K562 (cell line): ENCODE results near the gene EPHA4. TPM values are rescaled to one million over a fixed set of nuclear protein-coding genes. Genes with fewer than 3 reads are reported as not detected.

ENCODE experiments used
- ATAC-seq: fragments of 200-7000 bp; cut with Tn5 transposase; 3 replicates; pipeline ENCODE4 v1.9.1; 2020; ENCODE audit warnings: moderate library complexity
- BruUV-seq: library from RNA; stranded (reverse); fragments of 400-500 nt; replicated peaks from 2 replicates; lab custom pipeline; 2021; lab: Mats Ljungman, UMichigan
- CTCF ChIA-PET: fragments of 300-600 bp; formaldehyde crosslinking; extraction: SDS; loops from one replicate; lab custom pipeline; 2021; ENCODE audit warnings: low intra/inter-chr PET ratio; lab: Yijun Ruan, JAX
- POLR2A ChIA-PET: fragments of 300-600, 350-650 bp; sonication (Branson Sonifier 250); formaldehyde crosslinking; extraction: SDS; loops from one replicate; lab custom pipeline; 2021; ENCODE audit warnings: antibody characterized with exemption, inconsistent platforms; lab: Yijun Ruan, JAX
- DNase-seq, 4 experiments: peaks; one replicate each; pipeline versions ENCODE4 v3.0.0 to v3.0.0-alpha.2; 2011 to 2018; ENCODE audit warnings: low spot score in 3 of 4, mixed read lengths in 3 of 4; ENCODE audit errors: extremely low read depth in 1 of 4
- FAIRE-seq: peaks from 2 replicates; lab custom pipeline; 2011; peaks lifted over from hg19 to GRCh38; lab: Jason Lieb, UNC
- H2AFZ ChIP-seq: 2 replicates; pipeline ENCODE4 v1.6.0; 2011; ENCODE audit warnings: low read depth, low read length, control low read depth, inconsistent platforms
- H3K27ac ChIP-seq: fragments of 200-600 bp; 3 replicates; pipeline ENCODE4 v1.8.0; 2011; ENCODE audit warnings: low read depth, mild to moderate bottlenecking, control low read depth, inconsistent platforms, low read length, moderate library complexity, mixed read lengths; ENCODE audit errors: extremely low read depth
- H3K27me3 ChIP-seq, 2 experiments: fragments of 300-600 bp in 1 of 2; 2 replicates in 1 of 2; 3 replicates in 1 of 2; pipeline versions ENCODE4 v1.6.0 to v1.8.0; 2011; ENCODE audit warnings: inconsistent platforms in 2 of 2, low read length in 2 of 2, mild to moderate bottlenecking in 1 of 2, mixed read lengths in 1 of 2, moderate library complexity in 1 of 2; ENCODE audit not compliant: control insufficient read depth in 2 of 2, insufficient read depth in 2 of 2
- H3K36me3 ChIP-seq: fragments of 300-600 bp; 3 replicates; pipeline ENCODE4 v1.8.0; 2011; ENCODE audit warnings: mild to moderate bottlenecking, low read length, inconsistent platforms; ENCODE audit not compliant: control insufficient read depth, insufficient read depth
- H3K4me1 ChIP-seq, 2 experiments: fragments of 200-600 bp in 1 of 2; replicated peaks in 1 of 2; 2 replicates in 1 of 2; 3 replicates in 1 of 2; pipeline versions ENCODE4 v1.5.1 to v1.8.0; 2011; ENCODE audit warnings: inconsistent platforms in 2 of 2, low read length in 2 of 2, mild to moderate bottlenecking in 1 of 2, mixed read lengths in 1 of 2, moderate library complexity in 1 of 2; ENCODE audit not compliant: control insufficient read depth in 2 of 2, insufficient read depth in 2 of 2
- H3K4me2 ChIP-seq: 2 replicates; pipeline ENCODE4 v1.6.1; 2011; ENCODE audit warnings: low read length, control low read depth, inconsistent platforms, mixed read lengths; ENCODE audit not compliant: insufficient read depth
- H3K4me3 ChIP-seq: fragments of 200-600 bp; sonication (generic), shearing (Covaris generic); 2 replicates; pipeline ENCODE4 v1.5.1; 2016; ENCODE audit warnings: control low read depth, inconsistent platforms
- H3K79me2 ChIP-seq: fragments of 200-600 bp; 3 replicates; pipeline ENCODE4 v1.8.0; 2011; ENCODE audit warnings: low read length, inconsistent platforms; ENCODE audit not compliant: control insufficient read depth, insufficient read depth
- H3K9ac ChIP-seq, 2 experiments: 2 replicates each; pipeline versions ENCODE4 v1.6.0 to v1.6.1; 2011; ENCODE audit warnings: low read depth in 2 of 2, low read length in 2 of 2, control low read depth in 1 of 2, inconsistent platforms in 1 of 2, mild to moderate bottlenecking in 1 of 2, mixed read lengths in 1 of 2; ENCODE audit not compliant: insufficient read depth in 1 of 2
- H3K9me1 ChIP-seq: one replicate; pipeline ENCODE4 v1.6.0; 2011; ENCODE audit warnings: inconsistent platforms, mild to moderate bottlenecking, low read length, moderate library complexity; ENCODE audit not compliant: control insufficient read depth, insufficient read depth
- H3K9me3 ChIP-seq: replicated peaks from 2 replicates; pipeline ENCODE4 v1.5.1; 2011; ENCODE audit warnings: low read depth, low read length, inconsistent platforms; ENCODE audit not compliant: control insufficient read depth, insufficient read depth
- H4K20me1 ChIP-seq: replicated peaks from 2 replicates; pipeline ENCODE4 v1.6.1; 2011; ENCODE audit warnings: low read length, inconsistent platforms, mixed read lengths; ENCODE audit not compliant: control insufficient read depth, insufficient read depth
- ARID1B ChIP-seq: fragments of 450-650 bp; IDR thresholded peaks from 2 replicates; pipeline ENCODE4 v1.6.1; 2016; ENCODE audit warnings: antibody characterized with exemption, mild to moderate bottlenecking, inconsistent platforms
- GTF2A2 ChIP-seq: IDR thresholded peaks from 2 replicates; pipeline ENCODE4 v1.6.1; 2016; ENCODE audit warnings: mild to moderate bottlenecking, missing genetic modification characterization, missing compliant biosample characterization
- HINFP ChIP-seq: fragments of 450-650 bp; conservative IDR thresholded peaks from 2 replicates; pipeline ENCODE4 v1.6.1; 2016; ENCODE audit warnings: missing genetic modification characterization, low read depth, mild to moderate bottlenecking, control low read depth, missing compliant biosample characterization
- RBBP5 ChIP-seq: fragments of 200-600 bp; sonication (generic); IDR thresholded peaks from 2 replicates; pipeline ENCODE4 v1.6.1; 2012; ENCODE audit warnings: borderline replicate concordance, mild to moderate bottlenecking, low read length, control low read depth, inconsistent platforms; ENCODE audit not compliant: insufficient read depth, poor library complexity, severe bottlenecking
- RBM14 ChIP-seq: fragments of 200-400 bp; formaldehyde crosslinking; IDR thresholded peaks from 2 replicates; pipeline ENCODE4 v1.6.1; 2018; ENCODE audit warnings: low read depth, mild to moderate bottlenecking, low read length, moderate library complexity, borderline replicate concordance; ENCODE audit not compliant: insufficient read depth
- ZNF239 ChIP-seq: fragments of 250-450 bp; sonication (Bioruptor Pico); IDR thresholded peaks from 2 replicates; pipeline ENCODE4 v1.4.0; 2020; ENCODE audit warnings: mild to moderate bottlenecking
- WGBS: fragments of 100-300 bp; shearing (Covaris generic); methylation state at CpG from one replicate; pipeline ENCODE4 v1.1.6; 2016; ENCODE audit warnings: low coverage, mixed read lengths; ENCODE audit not compliant: insufficient coverage; ENCODE audit errors: missing lambda C conversion rate; 5-methylcytosine and 5-hydroxymethylcytosine counted together
- in situ Hi-C: fragments of 300-500 bp; cut with MboI; formaldehyde crosslinking; loops from 4 replicates; pipeline ENCODE4 v1.15.0; 2018; ENCODE audit warnings: inconsistent platforms, mixed read lengths
- intact Hi-C: fragments of 100-400 bp; cut with micrococcal nuclease; formaldehyde crosslinking; loops from 2 replicates; pipeline ENCODE4 v1.14.2; 2022
- polyA plus RNA-seq, 8 experiments: library from polyadenylated mRNA; depleted of rRNA in 4 of 8; stranded (reverse) in 5 of 8; unstranded in 3 of 8; fragments of >200 nt; fragmentation: Nextera tagmentation in 2 of 8; fragmentation: Illumina TruSeq in 1 of 8; extraction: Ambion mirVana in 2 of 8; extraction: Trizol in 1 of 8; gene quantifications; 2 replicates each; pipeline versions ENCODE4 v1.2.1 to v1.2.3, GENCODE V29; 2011 to 2014; ENCODE audit warnings: inconsistent platforms in 1 of 8, missing spikeins in 1 of 8
- total RNA-seq, 7 experiments: library from RNA; depleted of rRNA in 6 of 7; stranded (reverse); fragments of >200 nt in 6 of 7; fragmentation: Illumina TruSeq in 2 of 7; extraction: Trizol in 2 of 7; gene quantifications; 2 replicates each; pipeline versions ENCODE4 v1.2.1 to v1.2.3, GENCODE V29; 2011 to 2021; ENCODE audit warnings: low replicate concordance in 1 of 7
- TF ChIP-seq, protein P1 (sequence below): sonication (generic); formaldehyde crosslinking; IDR thresholded peaks from 2 replicates; pipeline ENCODE4 v1.4.0; 2020; ENCODE audit warnings: mild to moderate bottlenecking, missing genetic modification reagents
- TF ChIP-seq, protein P2 (sequence below): fragments of 250-450 bp; sonication (Bioruptor Pico); IDR thresholded peaks from 2 replicates; pipeline ENCODE4 v1.8.0; 2021; ENCODE audit warnings: mild to moderate bottlenecking, moderate library complexity

Gene EPHA4
- total and polyA plus RNA-seq, 9 of the 15 experiments (the other 6 are each of a cell fraction or from before 2014, with no cell fraction given) = 0.07 to 0.09 (median 0.07) TPM; not detected in 6

- TF ChIP-seq HINFP (tag) (no peak), RBBP5 (no peak), ZNF239 (CRISPR knock-in tag) (no peak), RBM14 (no peak)
- TF ChIP-seq, protein P1, sequence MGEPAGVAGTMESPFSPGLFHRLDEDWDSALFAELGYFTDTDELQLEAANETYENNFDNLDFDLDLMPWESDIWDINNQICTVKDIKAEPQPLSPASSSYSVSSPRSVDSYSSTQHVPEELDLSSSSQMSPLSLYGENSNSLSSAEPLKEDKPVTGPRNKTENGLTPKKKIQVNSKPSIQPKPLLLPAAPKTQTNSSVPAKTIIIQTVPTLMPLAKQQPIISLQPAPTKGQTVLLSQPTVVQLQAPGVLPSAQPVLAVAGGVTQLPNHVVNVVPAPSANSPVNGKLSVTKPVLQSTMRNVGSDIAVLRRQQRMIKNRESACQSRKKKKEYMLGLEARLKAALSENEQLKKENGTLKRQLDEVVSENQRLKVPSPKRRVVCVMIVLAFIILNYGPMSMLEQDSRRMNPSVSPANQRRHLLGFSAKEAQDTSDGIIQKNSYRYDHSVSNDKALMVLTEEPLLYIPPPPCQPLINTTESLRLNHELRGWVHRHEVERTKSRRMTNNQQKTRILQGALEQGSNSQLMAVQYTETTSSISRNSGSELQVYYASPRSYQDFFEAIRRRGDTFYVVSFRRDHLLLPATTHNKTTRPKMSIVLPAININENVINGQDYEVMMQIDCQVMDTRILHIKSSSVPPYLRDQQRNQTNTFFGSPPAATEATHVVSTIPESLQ (CRISPR knock-in tag) = no peak
- TF ChIP-seq, all 486 proteins: peak for 0
Observed at GRCh38 chr2:221503965-221504364, 68.1 kb downstream of the EPHA4 start (continued).

GRCh38 chr2:221502270-221503010, 69.7 kb downstream of the EPHA4 start:
- WGBS = 5% methylated on average over 8 of the region's 8 CpGs
- Histone ChIP-seq H4K20me1 (no peaks in the 10 kb centered on the region), H3K4me1 (no peaks in the 10 kb centered on the region), H3K36me3 (no peaks in the 10 kb centered on the region), H3K27ac (no peak overlapping the region), H3K9ac (no peak overlapping the region), H3K27me3 (no peaks in the 10 kb centered on the region), H3K4me3 (no peak overlapping the region), H2AFZ (no peak overlapping the region), H3K9me1 (no peaks in the 10 kb centered on the region), H3K79me2 (no peaks in the 10 kb centered on the region), H3K4me2 (no peak overlapping the region), H3K9me3 (no peaks in the 10 kb centered on the region)
- intact Hi-C loops (no loop called here), in situ Hi-C loops (no loop called here)
- DNase-seq (no peak), FAIRE-seq (no peak), ATAC-seq (no peak)
- no TSS peak for BruUV-seq
- POLR2A ChIA-PET = no interaction called here
- CTCF ChIA-PET = no interaction called here
- TF ChIP-seq GTF2A2 (tag) = no peak
- TF ChIP-seq, protein P2, sequence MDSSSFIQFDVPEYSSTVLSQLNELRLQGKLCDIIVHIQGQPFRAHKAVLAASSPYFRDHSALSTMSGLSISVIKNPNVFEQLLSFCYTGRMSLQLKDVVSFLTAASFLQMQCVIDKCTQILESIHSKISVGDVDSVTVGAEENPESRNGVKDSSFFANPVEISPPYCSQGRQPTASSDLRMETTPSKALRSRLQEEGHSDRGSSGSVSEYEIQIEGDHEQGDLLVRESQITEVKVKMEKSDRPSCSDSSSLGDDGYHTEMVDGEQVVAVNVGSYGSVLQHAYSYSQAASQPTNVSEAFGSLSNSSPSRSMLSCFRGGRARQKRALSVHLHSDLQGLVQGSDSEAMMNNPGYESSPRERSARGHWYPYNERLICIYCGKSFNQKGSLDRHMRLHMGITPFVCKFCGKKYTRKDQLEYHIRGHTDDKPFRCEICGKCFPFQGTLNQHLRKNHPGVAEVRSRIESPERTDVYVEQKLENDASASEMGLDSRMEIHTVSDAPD (CRISPR knock-in tag) = no peak
- TF ChIP-seq ARID1B = no peak
